Measurements from ENCODE around the gene GRIN3B.

Gene GRIN3B

DNA sequence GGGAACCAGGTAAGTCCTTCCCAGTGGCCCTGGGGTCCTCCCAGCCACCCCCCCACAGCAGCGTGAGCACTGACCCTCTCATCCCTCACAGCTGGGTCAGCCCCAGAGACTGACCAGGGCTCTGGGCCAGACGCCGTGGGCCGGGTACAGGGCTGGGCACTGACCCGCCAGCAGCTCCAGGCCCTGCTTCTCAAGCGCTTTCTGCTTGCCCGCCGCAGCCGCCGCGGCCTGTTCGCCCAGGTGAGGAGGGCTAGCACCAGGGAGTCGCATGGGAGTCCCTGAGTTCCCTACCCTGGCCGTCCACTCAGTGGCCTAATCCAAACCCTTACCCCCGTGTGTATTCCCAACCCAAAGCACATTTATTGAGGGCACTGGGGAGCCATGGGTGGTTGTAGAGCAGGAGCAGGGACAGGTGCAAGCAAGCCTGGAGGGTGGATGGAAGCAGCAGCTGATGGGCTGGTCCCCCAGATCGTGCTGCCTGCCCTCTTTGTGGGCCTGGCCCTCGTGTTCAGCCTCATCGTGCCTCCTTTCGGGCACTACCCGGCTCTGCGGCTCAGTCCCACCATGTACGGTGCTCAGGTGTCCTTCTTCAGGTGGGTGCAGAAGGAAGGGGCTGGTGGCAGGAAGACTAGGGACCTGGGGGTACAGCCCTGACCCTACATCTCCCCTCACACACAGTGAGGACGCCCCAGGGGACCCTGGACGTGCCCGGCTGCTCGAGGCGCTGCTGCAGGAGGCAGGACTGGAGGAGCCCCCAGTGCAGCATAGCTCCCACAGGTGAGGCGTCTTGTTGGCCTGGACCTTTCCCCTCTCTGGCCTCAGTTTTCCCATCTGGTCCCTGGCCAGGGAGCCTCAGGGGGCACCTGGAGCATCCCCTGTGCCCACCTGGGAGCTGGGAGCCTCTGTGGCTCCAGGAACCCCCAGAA lies 54.1 kb downstream of the GRIN3B start (continued):
- peak; percentile 96 for TF ChIP-seq ZNF16 (tag by site-specific recombination; IDR thresholded peaks at IDR 0.05; ENCODE audit: low read depth)

DNA sequence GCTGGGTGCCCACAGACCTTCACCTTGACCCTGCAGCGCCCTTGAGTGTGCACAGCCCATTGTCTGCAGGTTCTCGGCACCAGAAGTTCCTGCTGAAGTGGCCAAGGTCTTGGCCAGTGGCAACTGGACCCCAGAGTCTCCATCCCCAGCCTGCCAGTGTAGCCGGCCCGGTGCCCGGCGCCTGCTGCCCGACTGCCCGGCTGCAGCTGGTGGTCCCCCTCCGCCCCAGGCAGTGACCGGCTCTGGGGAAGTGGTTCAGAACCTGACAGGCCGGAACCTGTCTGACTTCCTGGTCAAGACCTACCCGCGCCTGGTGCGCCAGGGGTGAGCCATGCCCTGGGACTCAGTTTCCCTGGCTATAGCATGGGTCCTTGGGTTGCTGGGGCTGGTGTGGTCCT lies 54.8 kb downstream of the GRIN3B start:
- POLR2A ChIA-PET: interaction anchor here (0.6 to 0.7 kb wide), 3 partner anchors 9 to 30 kb away, joined by 3 to 7 read pairs (median 3); partner anchors contain the start of gene ABCA7
- CTCF ChIA-PET: no interaction called here
- no peak for TF ChIP-seq ZNF701 (tag by site-specific recombination; IDR thresholded peaks at IDR 0.05)
- TF ChIP-seq, protein P1, sequence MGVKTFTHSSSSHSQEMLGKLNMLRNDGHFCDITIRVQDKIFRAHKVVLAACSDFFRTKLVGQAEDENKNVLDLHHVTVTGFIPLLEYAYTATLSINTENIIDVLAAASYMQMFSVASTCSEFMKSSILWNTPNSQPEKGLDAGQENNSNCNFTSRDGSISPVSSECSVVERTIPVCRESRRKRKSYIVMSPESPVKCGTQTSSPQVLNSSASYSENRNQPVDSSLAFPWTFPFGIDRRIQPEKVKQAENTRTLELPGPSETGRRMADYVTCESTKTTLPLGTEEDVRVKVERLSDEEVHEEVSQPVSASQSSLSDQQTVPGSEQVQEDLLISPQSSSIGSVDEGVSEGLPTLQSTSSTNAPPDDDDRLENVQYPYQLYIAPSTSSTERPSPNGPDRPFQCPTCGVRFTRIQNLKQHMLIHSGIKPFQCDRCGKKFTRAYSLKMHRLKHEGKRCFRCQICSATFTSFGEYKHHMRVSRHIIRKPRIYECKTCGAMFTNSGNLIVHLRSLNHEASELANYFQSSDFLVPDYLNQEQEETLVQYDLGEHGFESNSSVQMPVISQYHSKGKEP (tag by site-specific recombination; IDR thresholded peaks at IDR 0.05): no peak
- no peak for TF ChIP-seq ZFP3 (tag by site-specific recombination; IDR thresholded peaks at IDR 0.05; ENCODE audit: low read depth)
- no peak for TF ChIP-seq ZNF560 (tag by site-specific recombination; IDR thresholded peaks at IDR 0.05; ENCODE audit: borderline replicate concordance)
- TF ChIP-seq, protein P2, sequence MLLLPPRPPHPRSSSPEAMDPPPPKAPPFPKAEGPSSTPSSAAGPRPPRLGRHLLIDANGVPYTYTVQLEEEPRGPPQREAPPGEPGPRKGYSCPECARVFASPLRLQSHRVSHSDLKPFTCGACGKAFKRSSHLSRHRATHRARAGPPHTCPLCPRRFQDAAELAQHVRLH (tag by site-specific recombination; IDR thresholded peaks at IDR 0.05): no peak
- TF ChIP-seq ZBTB20 (tag by site-specific recombination; IDR thresholded peaks at IDR 0.05): no peak
- TF ChIP-seq, protein P3, sequence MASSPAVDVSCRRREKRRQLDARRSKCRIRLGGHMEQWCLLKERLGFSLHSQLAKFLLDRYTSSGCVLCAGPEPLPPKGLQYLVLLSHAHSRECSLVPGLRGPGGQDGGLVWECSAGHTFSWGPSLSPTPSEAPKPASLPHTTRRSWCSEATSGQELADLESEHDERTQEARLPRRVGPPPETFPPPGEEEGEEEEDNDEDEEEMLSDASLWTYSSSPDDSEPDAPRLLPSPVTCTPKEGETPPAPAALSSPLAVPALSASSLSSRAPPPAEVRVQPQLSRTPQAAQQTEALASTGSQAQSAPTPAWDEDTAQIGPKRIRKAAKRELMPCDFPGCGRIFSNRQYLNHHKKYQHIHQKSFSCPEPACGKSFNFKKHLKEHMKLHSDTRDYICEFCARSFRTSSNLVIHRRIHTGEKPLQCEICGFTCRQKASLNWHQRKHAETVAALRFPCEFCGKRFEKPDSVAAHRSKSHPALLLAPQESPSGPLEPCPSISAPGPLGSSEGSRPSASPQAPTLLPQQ (tag by site-specific recombination; IDR thresholded peaks at IDR 0.05): no peak
- no peak for TF ChIP-seq ZNF747 (tag by site-specific recombination; IDR thresholded peaks at IDR 0.05)
- Histone ChIP-seq H3K9me3 (ENCODE audit: control insufficient read depth, insufficient read depth, low read depth, low read length) (no peaks in the 10 kb centered on the region), H3K4me3 (ENCODE audit: low read depth, low read length) (no peak overlapping the region), H3K36me3 (ENCODE audit: control insufficient read depth in 2 of 2, insufficient read depth in 1 of 2, low read length in 2 of 2) (peaks cover 0 to 41% of the 10 kb centered on the region in 2 experiments; a peak in 2 of 3 replicates), H3K27ac (ENCODE audit: extremely low read depth, low read depth, low read length) (no peak overlapping the region), H3K4me1 (ENCODE audit: control insufficient read depth, insufficient read depth, low read length) (no peaks in the 10 kb centered on the region)

DNA sequence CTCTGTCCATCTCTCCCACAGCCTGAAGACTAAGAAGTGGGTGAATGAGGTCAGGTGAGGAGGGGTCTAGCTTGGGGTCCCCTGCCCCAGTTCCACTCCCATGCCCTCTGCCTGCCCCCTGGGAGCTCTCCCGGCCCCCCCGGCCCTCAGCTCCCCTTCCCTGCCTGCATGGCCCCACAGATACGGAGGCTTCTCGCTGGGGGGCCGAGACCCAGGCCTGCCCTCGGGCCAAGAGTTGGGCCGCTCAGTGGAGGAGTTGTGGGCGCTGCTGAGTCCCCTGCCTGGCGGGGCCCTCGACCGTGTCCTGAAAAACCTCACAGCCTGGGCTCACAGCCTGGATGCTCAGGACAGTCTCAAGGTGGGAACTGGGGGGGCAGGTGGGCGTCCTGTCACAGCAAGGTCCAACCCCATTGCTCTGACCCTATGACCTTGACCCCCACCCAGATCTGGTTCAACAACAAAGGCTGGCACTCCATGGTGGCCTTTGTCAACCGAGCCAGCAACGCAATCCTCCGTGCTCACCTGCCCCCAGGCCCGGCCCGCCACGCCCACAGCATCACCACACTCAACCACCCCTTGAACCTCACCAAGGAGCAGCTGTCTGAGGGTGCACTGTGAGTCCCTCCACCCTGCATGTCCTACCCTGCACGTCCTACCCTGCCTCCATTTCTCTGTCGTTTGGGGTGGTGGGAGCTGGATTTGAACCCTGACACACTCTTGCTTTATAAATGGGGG lies 55.8 kb downstream of the GRIN3B start:
- H3K36me3 ChIP-seq (ENCODE audit: control insufficient read depth in 2 of 2, insufficient read depth in 1 of 2, low read length in 2 of 2): peaks cover 0 to 41% of the 10 kb centered on the region in 2 experiments; a peak in 2 of 3 replicates
- no peaks in the 10 kb centered on the region for H3K9me3 ChIP-seq (ENCODE audit: control insufficient read depth, insufficient read depth, low read depth, low read length)
- H3K27ac ChIP-seq (ENCODE audit: extremely low read depth, low read depth, low read length): no peak overlapping the region
- ChIA-PET POLR2A (interaction anchor here (0.7 kb wide), 1 partner anchor 29 kb away, joined by 7 read pairs; no protein-coding TSS in a partner anchor), CTCF (no interaction called here)
- no peak overlapping the region for H3K4me3 ChIP-seq (ENCODE audit: low read depth, low read length)
- TF ChIP-seq, protein P4, sequence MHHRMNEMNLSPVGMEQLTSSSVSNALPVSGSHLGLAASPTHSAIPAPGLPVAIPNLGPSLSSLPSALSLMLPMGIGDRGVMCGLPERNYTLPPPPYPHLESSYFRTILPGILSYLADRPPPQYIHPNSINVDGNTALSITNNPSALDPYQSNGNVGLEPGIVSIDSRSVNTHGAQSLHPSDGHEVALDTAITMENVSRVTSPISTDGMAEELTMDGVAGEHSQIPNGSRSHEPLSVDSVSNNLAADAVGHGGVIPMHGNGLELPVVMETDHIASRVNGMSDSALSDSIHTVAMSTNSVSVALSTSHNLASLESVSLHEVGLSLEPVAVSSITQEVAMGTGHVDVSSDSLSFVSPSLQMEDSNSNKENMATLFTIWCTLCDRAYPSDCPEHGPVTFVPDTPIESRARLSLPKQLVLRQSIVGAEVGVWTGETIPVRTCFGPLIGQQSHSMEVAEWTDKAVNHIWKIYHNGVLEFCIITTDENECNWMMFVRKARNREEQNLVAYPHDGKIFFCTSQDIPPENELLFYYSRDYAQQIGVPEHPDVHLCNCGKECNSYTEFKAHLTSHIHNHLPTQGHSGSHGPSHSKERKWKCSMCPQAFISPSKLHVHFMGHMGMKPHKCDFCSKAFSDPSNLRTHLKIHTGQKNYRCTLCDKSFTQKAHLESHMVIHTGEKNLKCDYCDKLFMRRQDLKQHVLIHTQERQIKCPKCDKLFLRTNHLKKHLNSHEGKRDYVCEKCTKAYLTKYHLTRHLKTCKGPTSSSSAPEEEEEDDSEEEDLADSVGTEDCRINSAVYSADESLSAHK (tag by site-specific recombination; IDR thresholded peaks at IDR 0.05): peak; percentile 30; the same call in 1 of the 2 replicates
- TF ChIP-seq, protein P5, sequence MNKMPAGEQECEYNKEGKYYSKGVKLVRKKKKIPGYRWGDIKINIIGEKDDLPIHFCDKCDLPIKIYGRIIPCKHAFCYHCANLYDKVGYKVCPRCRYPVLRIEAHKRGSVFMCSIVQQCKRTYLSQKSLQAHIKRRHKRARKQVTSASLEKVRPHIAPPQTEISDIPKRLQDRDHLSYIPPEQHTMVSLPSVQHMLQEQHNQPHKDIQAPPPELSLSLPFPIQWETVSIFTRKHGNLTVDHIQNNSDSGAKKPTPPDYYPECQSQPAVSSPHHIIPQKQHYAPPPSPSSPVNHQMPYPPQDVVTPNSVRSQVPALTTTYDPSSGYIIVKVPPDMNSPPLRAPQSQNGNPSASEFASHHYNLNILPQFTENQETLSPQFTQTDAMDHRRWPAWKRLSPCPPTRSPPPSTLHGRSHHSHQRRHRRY (tag by site-specific recombination; IDR thresholded peaks at IDR 0.05): no peak
- no peaks in the 10 kb centered on the region for H3K4me1 ChIP-seq (ENCODE audit: control insufficient read depth, insufficient read depth, low read length)
